ENCODE results near the gene DLG1.
"Not testable (repeated sequence)": the region's sequence is repeated elsewhere in the genome, so short reads cannot be mapped to it uniquely, and the experiment has no call there.

Gene DLG1

GRCh38 chr3:197212290-197212689 lies 86.1 kb downstream of the DLG1 start:
- DNase-seq (ENCODE audit: low read depth, low spot score): no peak
- Histone ChIP-seq H3K4me3 (ENCODE audit: insufficient read length, low read depth) (no peak overlapping the region), H3K36me3 (ENCODE audit: insufficient read depth, insufficient read length, low read length) (no peaks in the 10 kb centered on the region), H3K4me1 (ENCODE audit: insufficient read depth, insufficient read length) (no peaks in the 10 kb centered on the region), H3K9me3 (ENCODE audit: insufficient read depth, low read length) (peaks cover 9% of the 10 kb centered on the region; the same call in 1 of the 2 replicates), H3K9ac (ENCODE audit: insufficient read length, low read depth) (no peak overlapping the region), H3K27me3 (ENCODE audit: insufficient read depth, insufficient read length) (no peaks in the 10 kb centered on the region)
- TF ChIP-seq SUZ12 (IDR thresholded peaks at IDR 0.05; ENCODE audit: extremely low read depth, insufficient read depth, insufficient read length): no peak
- TF ChIP-seq YY1 (IDR thresholded peaks at IDR 0.05; ENCODE audit: insufficient read depth, insufficient read length): no peak
- no peak for TF ChIP-seq ZNF274 (IDR thresholded peaks at IDR 0.05; ENCODE audit: low read depth, low read length)

- not testable (repeated sequence) for H3K4me1 ChIP-seq (ENCODE audit: insufficient read depth, insufficient read length); H3K27me3 ChIP-seq (ENCODE audit: insufficient read depth, insufficient read length); DNase-seq (ENCODE audit: low read depth, low spot score); H3K4me3 ChIP-seq (ENCODE audit: insufficient read length, low read depth); H3K9ac ChIP-seq (ENCODE audit: insufficient read length, low read depth); H3K9me3 ChIP-seq (ENCODE audit: insufficient read depth, low read length); H3K36me3 ChIP-seq (ENCODE audit: insufficient read depth, insufficient read length, low read length)
Observed at GRCh38 chr3:197211698-197212097, 86.7 kb downstream of the DLG1 start.

GRCh38 chr3:197209366-197210260 lies 88.8 kb downstream of the DLG1 start:
- H3K9ac ChIP-seq (ENCODE audit: insufficient read length, low read depth): no peak overlapping the region
- H3K36me3 ChIP-seq (ENCODE audit: insufficient read depth, insufficient read length, low read length): no peaks in the 10 kb centered on the region
- no peak for DNase-seq (ENCODE audit: low read depth, low spot score)
- H3K4me3 ChIP-seq (ENCODE audit: insufficient read length, low read depth): no peak overlapping the region
- no peaks in the 10 kb centered on the region for H3K27me3 ChIP-seq (ENCODE audit: insufficient read depth, insufficient read length)
- TF ChIP-seq ZNF274 (IDR thresholded peaks at IDR 0.05; ENCODE audit: low read depth, low read length) (no peak), SUZ12 (IDR thresholded peaks at IDR 0.05; ENCODE audit: extremely low read depth, insufficient read depth, insufficient read length) (no peak), YY1 (IDR thresholded peaks at IDR 0.05; ENCODE audit: insufficient read depth, insufficient read length) (no peak)
- H3K9me3 ChIP-seq (ENCODE audit: insufficient read depth, low read length): peaks cover 9% of the 10 kb centered on the region; the same call in 1 of the 2 replicates
- no peaks in the 10 kb centered on the region for H3K4me1 ChIP-seq (ENCODE audit: insufficient read depth, insufficient read length)

- Histone ChIP-seq H3K9me3 (ENCODE audit: insufficient read depth, low read length) (peaks cover 9% of the 10 kb centered on the region; the same call in 1 of the 2 replicates), H3K4me1 (ENCODE audit: insufficient read depth, insufficient read length) (no peaks in the 10 kb centered on the region), H3K9ac (ENCODE audit: insufficient read length, low read depth) (no peak overlapping the region), H3K36me3 (ENCODE audit: insufficient read depth, insufficient read length, low read length) (no peaks in the 10 kb centered on the region), H3K4me3 (ENCODE audit: insufficient read length, low read depth) (no peak overlapping the region), H3K27me3 (ENCODE audit: insufficient read depth, insufficient read length) (no peaks in the 10 kb centered on the region)
- no peak for DNase-seq (ENCODE audit: low read depth, low spot score)
- TF ChIP-seq SUZ12 (IDR thresholded peaks at IDR 0.05; ENCODE audit: extremely low read depth, insufficient read depth, insufficient read length) (no peak), ZNF274 (IDR thresholded peaks at IDR 0.05; ENCODE audit: low read depth, low read length) (no peak), YY1 (IDR thresholded peaks at IDR 0.05; ENCODE audit: insufficient read depth, insufficient read length) (no peak)
Observed at GRCh38 chr3:197206913-197207312, 91.5 kb downstream of the DLG1 start.

GRCh38 chr3:197205675-197206074 lies 92.7 kb downstream of the DLG1 start:
- DNase-seq (ENCODE audit: low read depth, low spot score): no peak
- TF ChIP-seq YY1 (IDR thresholded peaks at IDR 0.05; ENCODE audit: insufficient read depth, insufficient read length) (no peak), SUZ12 (IDR thresholded peaks at IDR 0.05; ENCODE audit: extremely low read depth, insufficient read depth, insufficient read length) (no peak), ZNF274 (IDR thresholded peaks at IDR 0.05; ENCODE audit: low read depth, low read length) (no peak)
- no peaks in the 10 kb centered on the region for H3K4me1 ChIP-seq (ENCODE audit: insufficient read depth, insufficient read length)

GRCh38 chr3:197205265-197205664 lies 93.1 kb downstream of the DLG1 start:
- no peak for DNase-seq (ENCODE audit: low read depth, low spot score)
- Histone ChIP-seq H3K9ac (ENCODE audit: insufficient read length, low read depth) (no peak overlapping the region), H3K4me1 (ENCODE audit: insufficient read depth, insufficient read length) (no peaks in the 10 kb centered on the region), H3K9me3 (ENCODE audit: insufficient read depth, low read length) (no peaks in the 10 kb centered on the region), H3K27me3 (ENCODE audit: insufficient read depth, insufficient read length) (no peaks in the 10 kb centered on the region), H3K4me3 (ENCODE audit: insufficient read length, low read depth) (no peak overlapping the region), H3K36me3 (ENCODE audit: insufficient read depth, insufficient read length, low read length) (no peaks in the 10 kb centered on the region)
- no peak for TF ChIP-seq ZNF274 (IDR thresholded peaks at IDR 0.05; ENCODE audit: low read depth, low read length)
- TF ChIP-seq YY1 (IDR thresholded peaks at IDR 0.05; ENCODE audit: insufficient read depth, insufficient read length): no peak

More at GRCh38 chr3:197205675-197206074, 92.7 kb downstream of the DLG1 start:
- Histone ChIP-seq H3K27me3 (ENCODE audit: insufficient read depth, insufficient read length) (no peaks in the 10 kb centered on the region), H3K4me3 (ENCODE audit: insufficient read length, low read depth) (no peak overlapping the region), H3K9me3 (ENCODE audit: insufficient read depth, low read length) (no peaks in the 10 kb centered on the region), H3K36me3 (ENCODE audit: insufficient read depth, insufficient read length, low read length) (no peaks in the 10 kb centered on the region), H3K9ac (ENCODE audit: insufficient read length, low read depth) (no peak overlapping the region)

GRCh38 chr3:197204736-197205135 lies 93.7 kb downstream of the DLG1 start:
- Histone ChIP-seq H3K4me1 (ENCODE audit: insufficient read depth, insufficient read length) (no peaks in the 10 kb centered on the region), H3K9me3 (ENCODE audit: insufficient read depth, low read length) (no peaks in the 10 kb centered on the region), H3K9ac (ENCODE audit: insufficient read length, low read depth) (no peak overlapping the region), H3K36me3 (ENCODE audit: insufficient read depth, insufficient read length, low read length) (no peaks in the 10 kb centered on the region), H3K4me3 (ENCODE audit: insufficient read length, low read depth) (no peak overlapping the region), H3K27me3 (ENCODE audit: insufficient read depth, insufficient read length) (no peaks in the 10 kb centered on the region)
- DNase-seq (ENCODE audit: low read depth, low spot score): no peak
- TF ChIP-seq YY1 (IDR thresholded peaks at IDR 0.05; ENCODE audit: insufficient read depth, insufficient read length): no peak
